Epidermal melanocyte (primary cell): ENCODE data around the gene TMEM86B.
"Not testable (repeated sequence)": the region's sequence is repeated elsewhere in the genome, so short reads cannot be mapped to it uniquely, and the experiment has no call there.

Experiments used
- DNase-seq: peaks from one replicate; pipeline ENCODE4 v3.0.0; 2011; ENCODE audit warnings: low spot score; ENCODE audit not compliant: insufficient read length

The TMEM86B gene

DNA sequence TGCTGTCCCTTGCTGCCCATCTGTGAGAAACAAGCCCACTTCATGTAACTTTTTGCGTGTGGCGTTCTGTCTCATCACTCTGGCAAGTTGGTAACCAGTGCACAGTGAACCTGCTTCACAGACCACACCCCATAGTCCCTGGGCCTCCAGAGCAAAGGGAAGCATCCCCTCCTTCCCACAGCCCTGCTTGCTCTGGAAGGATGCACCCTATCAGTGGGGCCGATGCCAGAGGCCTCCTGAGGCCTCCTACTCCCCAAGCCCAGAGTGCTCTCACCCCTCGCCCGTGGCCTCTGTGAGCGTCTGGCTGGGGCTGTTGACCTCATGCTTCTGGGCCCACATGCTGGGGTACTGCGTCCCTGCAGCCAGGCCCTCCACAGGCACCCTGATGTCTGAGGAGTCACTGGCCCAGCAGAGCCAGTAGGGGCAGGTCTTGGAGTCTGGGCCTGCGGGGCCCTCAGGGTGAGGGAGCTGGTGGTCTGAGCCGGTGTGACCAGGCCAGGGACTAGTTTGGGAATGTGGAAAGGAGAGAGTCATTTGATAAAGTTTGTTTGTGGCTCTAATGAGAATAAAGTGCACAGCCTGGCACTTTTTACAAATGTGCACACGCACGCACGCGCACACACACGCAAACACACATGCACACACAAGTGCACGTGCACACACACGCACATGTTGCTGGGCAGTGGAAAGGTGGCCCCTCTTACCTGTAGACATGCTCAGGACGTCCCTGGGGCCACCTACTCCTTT, 5.1 kb downstream of the TMEM86B start:
- no peak for DNase-seq

DNA sequence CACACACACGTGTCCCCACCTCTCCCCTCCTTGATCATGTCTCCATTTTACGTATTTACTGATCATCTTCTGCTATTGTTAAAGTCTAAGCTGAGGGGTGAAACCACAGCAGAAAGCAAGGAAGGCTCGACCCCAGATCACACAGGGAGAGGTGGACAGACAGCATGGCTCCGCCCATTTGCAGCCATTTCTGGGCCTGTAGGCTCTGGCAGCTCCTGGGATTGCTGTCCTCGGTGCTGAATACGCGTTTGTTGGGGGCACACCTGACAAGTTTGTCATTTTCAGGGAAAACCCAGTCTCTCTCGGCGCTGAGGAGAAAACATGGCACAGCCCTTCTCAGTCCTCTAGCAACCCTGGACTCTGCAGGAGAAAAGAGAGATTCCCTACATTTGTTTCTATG, 8.0 kb downstream of the TMEM86B start:
- no peak for DNase-seq

DNA sequence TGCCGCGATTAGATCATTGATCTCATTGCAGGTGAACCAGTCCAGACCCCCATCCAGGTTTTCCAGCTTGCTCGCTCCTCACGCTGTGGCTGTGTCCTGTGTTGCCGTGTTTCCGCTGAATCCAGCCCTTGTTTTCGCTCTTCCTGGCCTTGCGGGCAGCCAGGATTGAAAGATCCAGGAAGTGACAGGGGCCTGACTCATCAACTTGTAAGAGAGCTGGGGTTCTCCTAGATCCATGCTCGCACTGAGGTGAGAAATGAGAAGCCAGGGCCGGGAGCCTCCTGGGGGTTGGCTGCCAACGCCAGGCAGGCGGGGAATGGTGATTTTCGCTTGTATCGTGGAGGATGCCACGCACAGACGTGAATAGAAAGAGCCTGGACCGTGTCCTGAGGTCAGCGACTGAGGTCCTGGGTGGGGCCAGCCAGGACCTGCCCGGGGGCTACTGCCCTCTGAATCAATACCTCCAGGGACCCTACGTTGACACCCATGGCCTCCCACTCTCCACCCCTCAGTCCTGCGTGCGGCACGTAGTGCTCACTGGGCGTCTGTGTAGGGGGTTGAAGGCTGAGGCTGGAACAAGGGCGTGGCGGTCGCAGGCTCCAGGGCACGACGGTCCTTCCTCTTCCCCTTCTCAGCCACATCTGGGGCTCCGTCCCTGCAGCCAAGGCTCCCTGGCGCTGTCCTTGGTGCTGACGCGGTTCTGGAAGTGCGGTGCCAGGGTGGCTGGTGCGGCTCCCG, 11.9 kb downstream of the TMEM86B start:
- DNase-seq = peak; percentile 97

DNA sequence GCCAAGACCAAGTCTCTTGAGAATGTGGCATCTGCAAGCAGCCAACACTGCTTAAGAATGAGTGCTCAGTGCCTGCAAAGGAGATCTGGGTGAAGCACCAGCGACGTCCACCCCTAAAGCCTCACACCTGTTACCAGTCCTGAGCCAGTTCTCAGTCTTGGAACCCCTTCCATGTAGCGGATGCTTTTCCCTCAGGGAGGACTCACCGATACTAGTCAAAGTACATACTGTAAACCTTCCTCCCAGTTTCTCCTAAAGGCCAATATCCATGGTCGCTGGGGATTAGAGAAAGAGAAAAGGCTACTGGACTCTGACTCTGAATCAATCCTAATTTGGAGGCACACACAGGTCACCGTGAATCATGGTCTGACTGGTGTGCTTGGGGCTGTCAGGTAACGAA, 15.0 kb downstream of the TMEM86B start:
- DNase-seq = no peak

DNA sequence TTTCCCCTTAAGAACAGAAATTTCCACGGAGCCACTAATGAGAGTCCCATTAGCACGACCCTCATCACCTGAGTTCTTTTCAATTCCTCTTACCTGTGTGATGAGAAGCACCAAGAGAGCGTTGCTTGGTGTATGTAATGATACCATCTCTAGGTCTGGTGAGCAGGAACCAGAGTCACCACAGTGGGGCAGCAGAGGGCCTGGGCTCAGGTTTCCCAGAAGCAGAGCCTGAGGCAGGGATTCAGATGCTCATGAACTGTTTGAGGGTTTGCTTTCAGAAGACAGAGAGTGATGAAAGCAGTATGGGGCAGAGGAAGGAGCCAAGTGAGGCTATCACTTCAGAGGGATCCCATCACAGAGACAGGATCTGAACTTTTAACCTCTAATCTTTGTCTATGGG, 16.1 kb downstream of the TMEM86B start:
- no peak for DNase-seq

DNA sequence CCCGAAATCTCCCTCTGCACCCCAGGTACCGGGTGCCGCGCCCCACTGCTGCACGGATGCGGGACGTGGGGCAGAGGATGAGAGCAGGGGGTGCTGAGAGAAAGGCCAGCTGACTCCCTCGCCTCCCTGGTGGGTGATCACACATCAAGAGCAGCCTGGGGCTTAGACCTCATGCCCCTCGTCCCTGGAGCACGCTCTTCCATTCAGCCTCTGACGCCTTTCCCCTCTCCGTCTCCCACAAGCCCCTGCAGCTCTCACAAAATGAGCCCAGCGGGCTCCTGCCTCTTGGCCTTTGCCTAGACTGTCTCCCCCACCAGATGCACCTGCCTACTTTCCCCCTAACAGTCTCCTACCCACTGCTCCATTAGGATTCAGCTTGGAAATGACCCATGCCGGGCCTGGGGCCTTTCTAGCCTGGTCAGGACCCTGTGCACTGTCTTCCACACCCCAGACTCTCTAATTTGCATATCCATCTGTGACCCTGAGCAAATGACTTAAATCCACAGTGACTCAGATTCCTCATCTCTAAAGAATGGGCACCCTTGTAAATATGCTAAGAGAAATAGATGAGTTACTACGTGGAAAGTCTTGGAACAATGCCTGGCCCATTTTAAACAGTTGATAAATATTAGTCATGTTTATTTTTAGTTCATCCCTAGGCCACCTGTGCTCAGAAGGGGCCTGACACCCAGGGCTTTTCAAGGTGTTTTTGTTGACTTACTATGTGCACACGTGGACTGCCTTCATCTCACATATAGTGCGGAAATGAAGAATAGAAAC, 18.7 kb downstream of the TMEM86B start:
- no peak for DNase-seq

DNA sequence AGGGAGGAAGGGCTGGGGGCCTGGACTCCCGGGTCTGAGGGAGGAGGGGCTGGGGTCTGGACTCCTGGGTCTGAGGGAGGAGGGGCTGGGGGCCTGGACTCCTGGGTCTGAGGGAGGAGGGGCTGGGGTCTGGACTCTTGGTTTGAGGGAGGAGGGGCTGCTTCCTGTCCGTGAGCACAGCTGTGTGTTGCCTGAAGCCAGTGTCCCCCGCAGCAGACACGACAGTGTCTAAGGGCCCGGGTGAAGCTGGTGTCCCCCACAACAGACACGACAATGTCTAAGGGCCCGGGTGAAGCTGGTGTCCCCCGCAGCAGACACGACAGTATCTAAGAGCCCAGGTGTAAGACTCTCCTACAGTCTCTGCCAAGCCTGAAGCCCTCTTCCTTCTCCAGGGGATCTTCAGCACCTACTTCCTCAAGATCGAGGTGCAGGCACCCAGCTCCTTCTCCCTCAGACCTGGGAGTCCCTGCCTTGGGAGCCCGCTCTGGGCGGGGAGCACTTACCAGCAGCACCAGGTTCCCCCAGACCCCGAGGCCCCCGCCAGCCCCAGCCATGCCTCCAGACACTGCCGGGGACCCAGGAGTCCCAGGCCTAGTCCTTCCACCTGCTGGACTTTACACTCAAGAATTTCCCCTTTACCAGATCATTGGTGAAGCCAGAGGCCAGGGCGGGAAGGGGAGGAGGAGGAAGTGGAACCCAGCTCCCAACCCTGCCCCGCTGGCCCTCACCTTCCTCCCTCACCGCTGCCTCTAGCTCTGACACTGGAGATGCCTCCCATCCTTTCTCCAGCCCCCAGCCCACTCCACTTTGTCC, 19.5 kb downstream of the TMEM86B start, which contains the start of gene PTPRH:
TSS of gene PTPRH (minus strand) at position 622 of the 813 bp plus-strand sequence. CDS start at position 554, 68 bp downstream.
- no peak for DNase-seq

DNA sequence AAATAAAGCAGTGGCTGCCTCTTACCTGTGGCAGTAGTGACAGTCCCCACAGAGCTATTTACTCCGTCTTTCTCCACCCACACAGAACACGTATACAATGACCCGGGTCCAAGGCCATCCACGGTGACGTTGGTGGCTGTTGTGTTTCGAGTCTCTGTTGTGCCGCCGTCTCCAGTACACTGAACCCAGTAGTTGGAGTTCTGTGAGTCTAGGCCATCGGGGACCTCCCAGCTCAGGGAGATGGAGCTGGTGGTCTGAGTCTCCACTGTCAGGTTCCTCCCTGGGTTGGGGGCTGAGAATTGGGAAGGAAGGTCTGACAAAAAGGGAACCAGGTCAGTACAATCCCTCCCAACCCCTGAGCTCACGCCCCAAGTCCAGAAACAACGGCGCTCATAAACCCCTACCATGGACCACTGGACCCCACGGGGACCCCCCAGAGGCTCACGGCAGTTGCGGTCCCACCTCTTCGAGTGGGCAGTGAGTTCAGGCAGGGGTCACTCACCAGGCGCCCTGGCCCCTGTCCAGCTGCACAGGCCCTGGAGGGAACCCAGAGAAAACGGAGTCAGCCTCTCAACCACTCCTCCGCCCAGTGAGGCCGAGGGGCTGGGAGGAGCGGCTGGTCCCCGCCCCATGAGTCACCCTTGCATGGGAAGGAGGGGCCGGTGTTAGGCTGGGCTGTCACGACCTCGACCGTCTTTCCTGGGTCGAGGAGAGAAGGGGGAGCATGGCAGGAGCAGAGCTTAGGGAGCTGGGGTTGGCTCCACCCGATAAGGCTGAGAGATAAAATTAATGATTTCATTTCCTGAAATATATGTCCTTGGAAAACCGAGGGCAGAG, 21.7 kb downstream of the TMEM86B start:
- peak; percentile 96 for DNase-seq

DNA sequence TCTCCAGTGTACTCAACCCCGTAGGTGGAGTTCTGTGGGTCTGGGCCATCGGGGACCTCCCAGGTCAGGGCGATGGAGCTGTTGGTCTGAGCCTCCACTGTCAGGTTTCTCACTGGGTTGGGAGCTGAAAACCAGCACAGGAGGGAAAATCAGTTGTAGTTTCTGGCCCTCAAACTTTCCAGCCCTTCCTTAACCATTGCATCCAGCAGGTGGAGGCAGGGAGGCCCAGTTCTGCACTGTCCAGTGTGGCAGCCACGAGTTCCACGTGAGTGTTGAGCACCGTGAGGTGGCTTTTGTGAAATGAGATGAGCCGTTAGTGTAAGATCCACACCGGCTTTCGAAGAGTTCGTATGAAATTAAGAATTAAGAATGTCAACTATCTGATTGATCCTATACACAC, 26.4 kb downstream of the TMEM86B start:
- DNase-seq = not testable (repeated sequence)

DNA sequence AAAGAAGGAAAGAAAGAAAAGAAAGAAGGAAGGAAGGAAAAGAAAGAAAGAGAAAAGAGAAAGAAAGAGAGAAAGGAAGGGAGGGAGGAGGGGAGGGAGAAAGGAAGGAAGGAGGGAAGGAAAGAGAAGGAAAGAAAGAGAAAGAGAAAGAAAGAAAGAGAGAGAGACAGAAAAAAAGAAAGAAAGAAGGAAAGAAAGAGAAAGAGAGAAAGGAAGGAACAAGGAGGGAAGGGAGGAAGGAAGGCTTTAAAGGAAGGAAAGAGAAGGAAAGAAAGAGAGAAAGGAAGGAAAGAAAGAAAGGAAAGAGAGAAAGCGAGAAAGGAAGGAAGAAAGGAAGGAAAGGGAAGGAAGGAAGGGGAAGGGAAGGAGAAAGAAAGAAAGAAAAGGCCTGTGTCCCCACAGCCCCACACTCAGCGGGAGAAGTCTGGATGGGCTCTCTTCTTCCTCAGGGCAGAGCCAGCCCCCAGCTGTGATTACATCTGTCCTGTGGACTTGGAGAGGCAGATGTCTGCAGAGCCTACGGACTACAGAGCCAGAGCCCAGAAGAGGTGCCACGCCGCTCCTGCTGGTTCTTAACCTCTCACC, 28.9 kb downstream of the TMEM86B start:
- DNase-seq = no peak

DNA sequence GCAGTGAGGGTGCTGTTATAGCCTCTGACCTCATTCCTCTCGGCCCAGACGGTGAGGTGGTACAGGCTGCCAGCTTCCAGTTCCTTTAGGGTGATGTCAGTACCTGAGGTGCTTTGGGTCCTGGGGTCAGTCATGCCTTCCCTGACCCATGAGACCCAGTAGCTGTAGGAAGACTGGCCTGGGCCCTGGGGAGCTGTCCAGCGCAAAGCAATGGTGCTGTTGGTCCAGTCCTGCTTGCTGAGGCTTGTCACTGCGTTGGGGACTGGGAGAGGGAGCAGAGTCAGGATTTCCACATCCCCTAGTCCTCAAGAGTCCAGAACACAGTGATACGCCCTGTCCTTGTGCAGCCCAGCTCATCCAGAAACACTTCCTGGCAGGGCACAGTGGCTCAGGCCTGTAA, 29.9 kb downstream of the TMEM86B start:
- no peak for DNase-seq

DNA sequence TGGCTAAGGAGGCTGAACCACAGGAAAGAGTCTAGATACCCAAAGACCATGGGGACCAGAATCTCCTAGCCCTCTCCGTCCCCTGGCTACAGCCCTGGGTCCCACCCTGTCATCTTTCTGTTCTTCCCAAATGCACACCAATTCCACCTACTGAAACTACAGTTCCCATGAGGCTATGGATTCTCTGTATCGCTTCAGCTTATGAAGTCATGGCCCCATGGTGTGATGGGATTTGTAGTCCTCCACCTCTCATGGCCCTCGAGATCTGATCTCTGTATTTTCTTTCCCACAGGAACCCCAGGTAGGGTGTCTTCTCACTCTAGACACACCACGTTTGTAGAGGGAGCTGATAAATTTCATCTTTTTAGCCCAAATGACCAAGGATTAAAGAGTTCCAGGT, 31.0 kb downstream of the TMEM86B start:
- DNase-seq = no peak

DNA sequence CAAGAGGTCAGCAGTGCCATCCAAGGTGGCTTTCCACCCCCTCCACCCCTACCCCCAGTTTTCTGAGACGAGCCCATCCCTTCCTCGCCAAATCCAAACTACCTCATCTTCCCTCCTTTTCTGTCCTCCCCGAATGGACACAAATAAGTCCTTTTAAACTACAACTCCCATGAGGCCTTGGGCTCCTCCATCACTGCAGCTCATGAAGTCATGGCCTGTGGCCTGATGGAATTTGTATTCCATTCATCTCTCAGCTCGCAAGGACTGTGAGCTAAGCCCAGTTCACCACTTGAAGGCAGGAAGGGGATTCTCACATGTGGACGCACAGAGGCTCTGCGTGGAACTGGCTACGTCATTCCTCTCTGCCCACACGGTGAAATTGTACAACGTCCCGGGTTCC, 31.8 kb downstream of the TMEM86B start:
- no peak for DNase-seq

DNA sequence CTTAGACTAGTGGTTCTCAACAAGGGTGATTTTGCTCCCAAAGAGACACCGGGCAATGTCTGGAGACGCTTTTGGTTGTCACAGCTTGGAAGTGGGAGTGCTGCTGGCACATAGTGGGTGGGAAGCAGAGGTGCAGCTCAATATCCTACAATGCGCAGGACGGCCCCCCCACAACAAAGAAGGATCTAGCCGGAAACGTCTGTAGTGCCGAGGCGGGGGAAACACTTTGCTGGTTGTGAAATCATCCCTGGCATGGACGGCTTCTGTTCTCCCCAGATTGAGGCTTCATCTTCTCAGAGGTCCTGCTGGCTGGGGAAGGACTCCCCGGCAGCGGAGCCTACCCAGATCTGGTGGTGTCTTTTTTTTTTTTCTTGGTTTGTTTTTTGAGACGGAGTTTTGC, 35.1 kb downstream of the TMEM86B start:
- no peak for DNase-seq

DNA sequence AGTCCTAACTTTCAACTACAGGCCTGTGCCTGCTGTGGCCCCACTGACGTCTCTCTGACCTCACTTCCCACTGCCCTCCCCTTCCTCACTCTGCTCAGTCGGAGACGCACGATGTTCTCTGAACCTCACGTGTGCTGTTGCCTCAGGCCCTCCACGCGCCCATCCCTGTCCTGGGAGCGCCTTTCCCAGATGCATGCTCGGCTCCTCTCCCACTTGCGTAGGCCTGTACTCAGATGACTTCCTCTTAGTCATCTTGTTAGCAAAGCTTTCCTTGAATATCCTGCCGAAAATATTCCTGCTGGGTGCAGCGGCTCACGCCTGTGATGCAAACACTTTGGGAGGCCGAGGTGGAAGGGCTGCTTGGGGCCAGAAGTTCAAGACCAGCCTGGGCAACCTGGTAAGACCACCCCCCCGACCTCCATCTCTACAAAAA, 39.1 kb downstream of the TMEM86B start:
- peak; percentile 96 for DNase-seq

DNA sequence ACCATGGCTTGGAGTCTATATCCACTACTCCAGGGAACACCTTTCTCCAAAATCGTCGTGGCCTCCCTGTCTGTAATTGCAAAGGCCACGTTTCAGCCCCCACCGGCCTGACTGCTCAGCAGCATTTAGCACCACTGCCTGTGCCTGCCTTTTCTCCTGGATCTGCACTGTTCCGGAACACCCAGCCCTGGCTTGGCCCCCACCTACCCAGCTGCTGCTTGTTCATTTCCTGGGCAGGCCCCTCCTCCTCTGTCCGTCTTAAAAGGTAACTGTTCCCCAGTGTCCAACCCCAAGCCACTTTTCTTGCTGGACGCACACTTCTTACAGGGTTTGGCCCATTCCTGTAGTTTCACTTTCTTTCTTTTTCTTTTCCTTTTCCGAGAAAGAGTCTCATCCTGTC, 39.9 kb downstream of the TMEM86B start:
- no peak for DNase-seq

DNA sequence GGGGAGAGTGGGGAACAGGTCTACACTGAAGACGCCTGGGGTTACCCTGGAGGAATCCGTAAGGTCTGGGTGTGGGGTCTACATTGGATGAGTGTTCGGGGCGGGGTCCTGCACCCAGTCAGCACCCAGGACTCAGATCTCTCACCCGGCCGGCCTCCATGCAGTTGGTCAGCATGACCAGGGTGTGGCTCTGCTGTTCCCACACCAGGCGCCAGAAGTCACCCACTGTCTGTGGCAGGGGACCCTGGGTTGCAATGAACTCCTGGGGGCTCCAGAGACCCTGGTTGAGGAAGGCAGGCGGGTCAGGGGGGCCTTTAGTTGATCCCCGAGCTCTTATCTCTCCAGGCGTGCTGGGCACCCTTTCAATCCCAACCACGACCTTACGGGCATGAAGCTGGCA, 42.5 kb downstream of the TMEM86B start:
- DNase-seq = no peak

DNA sequence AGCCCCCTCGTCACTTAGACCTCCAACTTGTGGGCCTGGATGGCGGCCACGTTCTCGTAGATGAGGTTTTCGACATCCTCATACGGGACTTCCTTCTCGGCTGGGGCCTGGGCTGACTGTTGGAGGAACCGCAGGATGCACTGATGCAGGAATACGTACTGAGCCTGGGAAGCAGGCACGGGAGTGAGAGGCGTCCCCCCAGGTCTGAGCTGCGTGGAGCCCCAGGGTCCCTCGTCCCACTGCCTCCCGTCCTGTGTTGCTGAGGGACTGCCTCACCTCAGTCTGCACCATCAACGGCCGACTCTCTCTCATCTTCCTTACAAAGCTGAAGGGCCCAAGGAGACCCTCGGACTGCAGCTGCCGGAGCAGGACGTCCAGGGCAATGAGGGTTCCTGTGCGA, 46.8 kb downstream of the TMEM86B start:
- DNase-seq = no peak

DNA sequence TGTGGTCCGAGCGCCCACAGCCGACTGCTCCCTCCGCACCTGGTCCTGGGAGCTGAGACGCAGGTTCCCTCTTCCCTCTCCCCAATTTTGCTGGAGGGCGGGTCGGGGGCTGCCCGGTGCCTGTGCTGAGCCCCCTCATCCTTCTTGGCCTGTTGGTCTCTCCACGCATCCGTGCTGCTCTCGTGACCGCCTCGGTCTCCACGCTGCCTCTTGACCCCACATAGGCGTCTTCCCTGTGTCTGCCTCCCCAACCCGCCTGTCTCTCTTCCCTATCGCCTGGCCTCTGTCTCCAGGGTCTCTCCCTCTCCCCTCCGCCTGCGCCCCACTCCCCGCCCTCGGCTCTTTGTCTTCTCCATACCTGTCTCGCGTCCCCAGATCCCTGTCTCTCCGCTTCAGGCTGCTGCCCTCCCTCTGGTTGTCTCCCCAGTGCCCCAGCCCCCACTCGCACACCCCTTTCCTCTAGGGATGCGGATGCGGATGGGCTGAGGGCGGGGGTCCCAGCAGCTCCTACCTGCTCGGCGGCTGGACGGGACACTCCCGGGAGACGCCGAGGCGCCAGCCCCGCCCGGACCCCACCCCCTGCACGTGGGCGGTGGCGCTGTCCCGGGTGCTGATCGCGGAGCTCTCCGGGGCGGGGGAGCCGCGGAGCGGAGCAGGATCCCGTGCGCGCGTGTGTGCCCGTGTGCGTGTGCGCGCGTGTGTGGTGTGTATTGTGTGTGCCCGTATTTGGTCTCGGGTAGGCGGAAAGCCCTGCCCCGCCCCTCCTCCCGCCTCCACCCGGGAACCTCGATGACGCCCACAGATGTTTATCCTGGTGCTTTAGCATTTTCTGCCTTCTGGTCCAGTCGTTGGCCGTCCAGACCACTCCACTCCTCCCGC, 48.7 kb downstream of the TMEM86B start, which contains the start of gene SYT5:
TSS of gene SYT5 (minus strand) at position 684 of the 879 bp plus-strand sequence. CDS start 1,248 bp downstream, outside the sequence.
- peak; percentile 47 for DNase-seq
